ENCODE data around the gene ACE. TPM values are rescaled to one million over a fixed set of nuclear protein-coding genes. Genes with fewer than 3 reads are reported as not detected.
"Not testable (repeated sequence)": the region's sequence is repeated elsewhere in the genome, so short reads cannot be mapped to it uniquely, and the experiment has no call there.

ACE gene
- total RNA-seq, 1 donor from 2014 or later: 44.8 TPM

DNA sequence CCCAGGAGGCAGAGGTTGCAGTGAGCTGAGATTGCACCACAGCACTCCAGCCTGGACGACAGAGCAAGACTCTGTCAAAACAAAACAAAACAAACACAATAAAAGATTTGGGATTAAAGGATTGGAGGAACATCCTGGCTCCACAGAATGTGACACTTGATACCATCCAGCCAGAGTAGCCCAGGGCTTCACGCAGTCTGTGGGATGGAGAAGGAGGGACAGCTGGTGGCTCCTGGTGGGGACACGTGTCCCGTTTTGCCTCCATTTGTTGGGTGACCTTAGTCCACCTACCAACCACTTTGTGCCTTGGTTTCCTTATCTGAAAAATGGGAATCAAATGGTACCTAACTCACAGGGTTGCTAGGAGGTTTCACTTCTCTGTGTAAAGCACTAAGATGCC, 18.4 kb upstream of the ACE start:
- no peak overlapping the region for H3K27ac Mint-ChIP-seq (ENCODE audit: unreplicated experiment)
- H3K9me3 Mint-ChIP-seq (ENCODE audit: unreplicated experiment): no peaks in the 10 kb centered on the region
- H3K27me3 Mint-ChIP-seq (ENCODE audit: unreplicated experiment): peaks cover 2% of the 10 kb centered on the region
- H3K4me3 Mint-ChIP-seq (ENCODE audit: unreplicated experiment): no peak overlapping the region
- peaks cover 7% of the 10 kb centered on the region for H3K4me1 Mint-ChIP-seq (ENCODE audit: unreplicated experiment)
- peaks cover 4% of the 10 kb centered on the region for H3K36me3 Mint-ChIP-seq (ENCODE audit: low read depth, unreplicated experiment)
- no peak for DNase-seq (ENCODE audit: low spot score)
- TF ChIP-seq, protein P1, sequence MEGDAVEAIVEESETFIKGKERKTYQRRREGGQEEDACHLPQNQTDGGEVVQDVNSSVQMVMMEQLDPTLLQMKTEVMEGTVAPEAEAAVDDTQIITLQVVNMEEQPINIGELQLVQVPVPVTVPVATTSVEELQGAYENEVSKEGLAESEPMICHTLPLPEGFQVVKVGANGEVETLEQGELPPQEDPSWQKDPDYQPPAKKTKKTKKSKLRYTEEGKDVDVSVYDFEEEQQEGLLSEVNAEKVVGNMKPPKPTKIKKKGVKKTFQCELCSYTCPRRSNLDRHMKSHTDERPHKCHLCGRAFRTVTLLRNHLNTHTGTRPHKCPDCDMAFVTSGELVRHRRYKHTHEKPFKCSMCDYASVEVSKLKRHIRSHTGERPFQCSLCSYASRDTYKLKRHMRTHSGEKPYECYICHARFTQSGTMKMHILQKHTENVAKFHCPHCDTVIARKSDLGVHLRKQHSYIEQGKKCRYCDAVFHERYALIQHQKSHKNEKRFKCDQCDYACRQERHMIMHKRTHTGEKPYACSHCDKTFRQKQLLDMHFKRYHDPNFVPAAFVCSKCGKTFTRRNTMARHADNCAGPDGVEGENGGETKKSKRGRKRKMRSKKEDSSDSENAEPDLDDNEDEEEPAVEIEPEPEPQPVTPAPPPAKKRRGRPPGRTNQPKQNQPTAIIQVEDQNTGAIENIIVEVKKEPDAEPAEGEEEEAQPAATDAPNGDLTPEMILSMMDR (IDR thresholded peaks at IDR 0.05; ENCODE audit: unreplicated experiment): no peak

DNA sequence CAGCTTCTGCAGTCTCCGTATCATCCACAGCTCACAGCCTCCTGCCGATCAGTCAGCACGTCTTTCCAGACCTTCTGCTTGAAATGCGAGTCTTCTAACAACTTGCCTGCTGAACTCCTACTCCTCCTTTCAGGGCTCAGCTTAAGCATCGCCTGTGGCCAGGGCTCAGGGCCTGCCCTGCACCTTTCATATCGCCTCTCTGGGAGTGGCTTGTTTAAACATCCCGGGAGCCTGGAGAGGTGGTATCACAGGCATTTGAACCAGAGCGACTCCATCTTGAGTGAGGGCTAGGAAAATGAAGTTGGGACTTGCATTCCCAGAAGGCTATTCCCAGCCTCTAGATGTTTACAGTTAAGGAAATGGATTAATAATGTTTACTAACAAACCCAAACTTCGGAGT, 16.8 kb upstream of the ACE start:
- no peaks in the 10 kb centered on the region for H3K9me3 Mint-ChIP-seq (ENCODE audit: unreplicated experiment)
- H3K27ac Mint-ChIP-seq (ENCODE audit: unreplicated experiment): peak overlapping the region; percentile 49
- H3K4me3 Mint-ChIP-seq (ENCODE audit: unreplicated experiment): no peak overlapping the region
- TF ChIP-seq, protein P1 (IDR thresholded peaks at IDR 0.05; ENCODE audit: unreplicated experiment): no peak
- peaks cover 5% of the 10 kb centered on the region for H3K4me1 Mint-ChIP-seq (ENCODE audit: unreplicated experiment)
- no peaks in the 10 kb centered on the region for H3K27me3 Mint-ChIP-seq (ENCODE audit: unreplicated experiment)
- H3K36me3 Mint-ChIP-seq (ENCODE audit: low read depth, unreplicated experiment): peaks cover 4% of the 10 kb centered on the region
- no peak for DNase-seq (ENCODE audit: low spot score)

DNA sequence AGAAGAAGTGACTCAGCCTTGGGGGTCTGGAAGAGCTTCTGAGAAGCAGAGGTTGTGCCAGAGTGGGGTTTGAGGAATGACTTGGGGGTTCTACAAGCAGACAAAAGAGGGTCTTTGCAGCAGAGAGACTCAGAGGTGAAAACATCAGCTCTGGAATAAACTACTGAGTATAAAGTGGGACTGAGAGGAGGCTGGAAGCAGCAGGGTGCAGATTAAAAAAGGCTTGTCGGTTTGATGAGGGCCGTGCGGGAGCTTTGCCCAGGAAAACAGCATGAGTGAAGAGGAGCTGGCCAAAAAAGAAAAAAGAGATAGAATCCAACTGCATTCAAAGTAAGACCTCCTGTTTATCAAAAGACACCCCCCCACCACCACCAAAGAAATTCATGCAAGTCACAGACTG, 13.1 kb upstream of the ACE start:
- Mint-ChIP-seq H3K27ac (ENCODE audit: unreplicated experiment) (no peak overlapping the region), H3K9me3 (ENCODE audit: unreplicated experiment) (no peaks in the 10 kb centered on the region), H3K4me1 (ENCODE audit: unreplicated experiment) (no peaks in the 10 kb centered on the region), H3K4me3 (ENCODE audit: unreplicated experiment) (no peak overlapping the region), H3K27me3 (ENCODE audit: unreplicated experiment) (no peaks in the 10 kb centered on the region), H3K36me3 (ENCODE audit: low read depth, unreplicated experiment) (no peaks in the 10 kb centered on the region)
- TF ChIP-seq, protein P1 (IDR thresholded peaks at IDR 0.05; ENCODE audit: unreplicated experiment): no peak
- no peak for DNase-seq (ENCODE audit: low spot score)

DNA sequence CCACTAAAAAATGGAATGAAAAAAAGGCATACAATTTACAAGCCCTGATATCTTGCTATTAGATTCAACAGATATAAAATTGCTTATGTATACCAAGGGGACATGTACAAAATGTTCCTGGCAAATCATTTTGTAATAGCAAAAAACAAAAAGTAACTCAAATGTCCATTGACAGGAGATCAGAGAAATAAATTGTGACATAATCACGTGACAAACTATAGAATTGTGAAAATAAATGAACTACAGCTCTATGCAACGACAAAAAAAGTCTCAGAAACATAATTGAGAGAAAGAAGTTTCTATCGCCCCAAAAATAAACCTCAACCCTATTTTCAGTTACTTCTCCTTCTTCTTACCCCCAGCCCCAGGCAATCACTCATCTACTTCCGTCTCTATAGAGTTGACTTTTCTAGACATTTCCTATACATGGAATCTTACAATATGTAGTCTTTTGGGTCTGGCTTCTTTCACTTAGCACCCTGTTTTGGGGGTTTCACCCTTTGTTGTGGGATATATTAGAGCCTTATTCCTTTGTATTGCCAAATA, 12.1 kb upstream of the ACE start:
- Mint-ChIP-seq H3K9me3 (ENCODE audit: unreplicated experiment) (no peaks in the 10 kb centered on the region), H3K4me3 (ENCODE audit: unreplicated experiment) (no peak overlapping the region), H3K36me3 (ENCODE audit: low read depth, unreplicated experiment) (no peaks in the 10 kb centered on the region), H3K27ac (ENCODE audit: unreplicated experiment) (no peak overlapping the region), H3K4me1 (ENCODE audit: unreplicated experiment) (no peaks in the 10 kb centered on the region), H3K27me3 (ENCODE audit: unreplicated experiment) (no peaks in the 10 kb centered on the region)
- TF ChIP-seq, protein P1 (IDR thresholded peaks at IDR 0.05; ENCODE audit: unreplicated experiment): no peak
- DNase-seq (ENCODE audit: low spot score): no peak

DNA sequence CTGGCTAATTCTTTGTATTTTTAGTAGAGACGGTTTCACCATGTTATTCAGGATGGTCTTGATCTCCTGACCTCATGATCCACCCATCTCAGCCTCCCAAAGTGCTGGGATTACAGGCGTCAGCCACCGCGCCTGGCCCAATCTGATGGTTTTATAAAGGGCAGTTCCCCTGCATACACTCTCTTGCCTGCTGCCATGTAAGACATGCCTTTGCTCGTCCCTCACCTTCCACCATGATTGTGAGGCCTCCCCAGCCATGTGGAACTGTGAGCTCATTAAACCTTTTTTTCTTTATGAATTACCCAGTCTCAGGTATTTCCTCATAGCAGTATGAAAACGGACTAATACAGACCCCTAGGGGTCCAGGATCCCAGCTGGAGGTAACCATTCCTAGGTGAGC, 8.8 kb upstream of the ACE start:
- not testable (repeated sequence) for H3K9me3 Mint-ChIP-seq (ENCODE audit: unreplicated experiment); H3K27ac Mint-ChIP-seq (ENCODE audit: unreplicated experiment); H3K4me3 Mint-ChIP-seq (ENCODE audit: unreplicated experiment); H3K36me3 Mint-ChIP-seq (ENCODE audit: low read depth, unreplicated experiment); H3K27me3 Mint-ChIP-seq (ENCODE audit: unreplicated experiment); DNase-seq (ENCODE audit: low spot score); H3K4me1 Mint-ChIP-seq (ENCODE audit: unreplicated experiment)

Data from endothelial cell (in vitro differentiated cells).